HEK293T (cell line): ENCODE results near the gene TBPL1.

ENCODE experiments used
- CTCF ChIA-PET: fragments of 350-600 bp; formaldehyde crosslinking; extraction: SDS; loops from one replicate; lab custom pipeline; 2021; ENCODE audit warnings: antibody characterized with exemption, inconsistent platforms; lab: Yijun Ruan, JAX
- POLR2A ChIA-PET: fragments of 350-600 bp; formaldehyde crosslinking; extraction: SDS; loops from one replicate; lab custom pipeline; 2020; ENCODE audit warnings: antibody characterized with exemption, inconsistent platforms; lab: Yijun Ruan, JAX
- DNase-seq: peaks from one replicate; pipeline ENCODE4 v3.0.0; 2012; ENCODE audit warnings: mixed read lengths; ENCODE audit errors: extremely low spot score
- ARNT ChIP-seq: fragments of 450-650 bp; IDR thresholded peaks from 2 replicates; pipeline ENCODE4 v1.6.1; 2017; ENCODE audit warnings: mild to moderate bottlenecking
- BHLHE40 ChIP-seq: fragments of 450-650 bp; IDR thresholded peaks from 2 replicates; pipeline ENCODE4 v1.6.1; 2016; ENCODE audit warnings: mild to moderate bottlenecking, moderate library complexity, borderline replicate concordance
- CTBP1 ChIP-seq: fragments of 450-650 bp; IDR thresholded peaks from 2 replicates; pipeline ENCODE4 v1.6.1; 2016; ENCODE audit warnings: borderline replicate concordance
- ELF4 ChIP-seq: fragments of 450-650 bp; IDR thresholded peaks from 2 replicates; pipeline ENCODE4 v1.6.1; 2017; ENCODE audit warnings: antibody characterized with exemption
- FOXA1 ChIP-seq: fragments of 450-650 bp; IDR thresholded peaks from 2 replicates; pipeline ENCODE4 v1.6.1; 2016; ENCODE audit warnings: mild to moderate bottlenecking
- FOXK2 ChIP-seq: fragments of 450-650 bp; IDR thresholded peaks from 2 replicates; pipeline ENCODE4 v1.6.1; 2016; ENCODE audit warnings: mild to moderate bottlenecking
- FOXM1 ChIP-seq: fragments of 450-650 bp; IDR thresholded peaks from 2 replicates; pipeline ENCODE4 v1.6.1; 2017; ENCODE audit warnings: mild to moderate bottlenecking, borderline replicate concordance
- HDGF ChIP-seq: fragments of 450-650 bp; IDR thresholded peaks from 2 replicates; pipeline ENCODE4 v1.6.1; 2017; ENCODE audit warnings: antibody characterized with exemption, borderline replicate concordance
- L3MBTL2 ChIP-seq: fragments of 450-650 bp; conservative IDR thresholded peaks from 2 replicates; pipeline ENCODE4 v1.6.1; 2016; ENCODE audit warnings: mild to moderate bottlenecking
- LEF1 ChIP-seq: fragments of 450-650 bp; IDR thresholded peaks from 2 replicates; pipeline ENCODE4 v1.6.1; 2017; ENCODE audit warnings: mild to moderate bottlenecking, borderline replicate concordance
- NFRKB ChIP-seq: fragments of 450-650 bp; IDR thresholded peaks from 2 replicates; pipeline ENCODE4 v1.6.1; 2016; ENCODE audit warnings: mild to moderate bottlenecking, moderate library complexity
- SP1 ChIP-seq: fragments of 450-650 bp; IDR thresholded peaks from 2 replicates; pipeline ENCODE4 v1.6.1; 2017
- SUZ12 ChIP-seq: fragments of 450-650 bp; IDR thresholded peaks from 2 replicates; pipeline ENCODE4 v1.6.1; 2016; ENCODE audit warnings: mild to moderate bottlenecking
- TARDBP ChIP-seq: fragments of 450-650 bp; IDR thresholded peaks from 2 replicates; pipeline ENCODE4 v1.6.1; 2016
- ZNF384 ChIP-seq: fragments of 450-650 bp; IDR thresholded peaks from 2 replicates; pipeline ENCODE4 v1.6.1; 2016
- TF ChIP-seq, protein P1 (sequence below): fragments of 450-650 bp; IDR thresholded peaks from 2 replicates; pipeline ENCODE4 v1.6.1; 2016

The TBPL1 gene

GRCh38 chr6:133947302-133947900 is 5.6 kb upstream of the TBPL1 start:
- DNase-seq, result no peak
- ChIA-PET CTCF (no interaction called here), POLR2A (no interaction called here)
- TF ChIP-seq FOXM1 (no peak), NFRKB (no peak), HDGF (no peak), FOXK2 (no peak), BHLHE40 (no peak), ELF4 (no peak), SUZ12 (no peak)
- TF ChIP-seq, protein P1, sequence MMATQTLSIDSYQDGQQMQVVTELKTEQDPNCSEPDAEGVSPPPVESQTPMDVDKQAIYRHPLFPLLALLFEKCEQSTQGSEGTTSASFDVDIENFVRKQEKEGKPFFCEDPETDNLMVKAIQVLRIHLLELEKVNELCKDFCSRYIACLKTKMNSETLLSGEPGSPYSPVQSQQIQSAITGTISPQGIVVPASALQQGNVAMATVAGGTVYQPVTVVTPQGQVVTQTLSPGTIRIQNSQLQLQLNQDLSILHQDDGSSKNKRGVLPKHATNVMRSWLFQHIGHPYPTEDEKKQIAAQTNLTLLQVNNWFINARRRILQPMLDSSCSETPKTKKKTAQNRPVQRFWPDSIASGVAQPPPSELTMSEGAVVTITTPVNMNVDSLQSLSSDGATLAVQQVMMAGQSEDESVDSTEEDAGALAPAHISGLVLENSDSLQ, result no peak

GRCh38 chr6:133948472-133948871 is 4.6 kb upstream of the TBPL1 start:
- ChIA-PET CTCF (interaction anchor here (1.0 kb wide), 1 partner anchor 149 kb away, joined by 4 read pairs; no protein-coding TSS in a partner anchor), POLR2A (no interaction called here)
- no peak for DNase-seq
- TF ChIP-seq LEF1, result no peak

GRCh38 chr6:133951227-133951626 is 1.8 kb upstream of the TBPL1 start:
- ChIA-PET POLR2A (interaction anchor here (1.9 kb wide), 1 partner anchor 10 kb away, joined by 5 read pairs; no protein-coding TSS in a partner anchor), CTCF (interaction anchor here (0.6 to 1.1 kb wide), 4 partner anchors 22 to 978 kb away, joined by 3 to 5 read pairs (median 4); no protein-coding TSS in a partner anchor)
- no peak for TF ChIP-seq LEF1
- TF ChIP-seq, protein P1, result no peak
- no peak for TF ChIP-seq FOXK2
- DNase-seq, result no peak

DNA sequence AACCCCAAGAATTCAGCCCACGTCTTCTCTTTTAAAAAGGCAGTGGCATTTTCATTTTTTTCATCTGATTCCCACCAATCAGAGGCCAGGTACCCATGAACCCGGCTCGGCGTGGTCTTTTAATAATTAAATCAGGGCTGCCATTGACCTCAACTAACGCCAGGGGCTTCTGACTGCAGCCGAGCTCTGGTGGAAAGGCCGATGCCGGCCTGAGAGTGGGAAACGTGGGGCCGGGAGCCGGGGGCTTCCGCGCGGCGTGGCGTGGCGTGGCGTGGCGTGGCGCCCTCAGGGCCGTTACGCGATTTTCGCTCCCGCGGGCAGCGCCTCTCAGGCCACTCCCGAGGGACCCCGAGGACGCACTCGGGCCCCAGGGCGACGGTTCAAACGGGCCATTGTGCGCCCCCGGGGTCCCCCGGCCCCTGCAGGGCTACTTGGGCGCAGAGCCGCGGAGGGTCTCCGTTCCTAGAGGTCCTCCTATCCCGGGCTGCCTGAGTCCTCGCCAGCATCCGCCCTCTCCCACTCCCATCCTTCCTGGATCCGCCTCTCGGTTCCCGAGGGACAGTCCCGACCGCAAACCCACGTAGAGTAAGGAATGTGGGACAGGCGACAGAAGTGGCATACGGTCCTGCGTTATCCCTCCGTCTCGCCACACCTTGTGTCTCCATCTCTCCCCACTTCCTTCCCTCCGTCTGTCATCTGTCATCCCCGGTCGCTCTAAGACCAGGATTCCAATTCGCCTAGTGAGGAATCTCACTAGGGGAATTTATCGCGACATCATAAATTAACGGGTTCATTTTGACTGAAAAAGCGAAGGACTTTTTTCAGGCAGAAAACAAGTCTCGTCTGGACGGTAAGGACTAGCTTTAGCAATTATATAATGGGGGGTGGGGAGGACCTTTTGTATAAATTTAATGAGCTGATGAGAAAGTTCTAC is 876 bp upstream of the TBPL1 start:
- ChIA-PET CTCF (interaction anchor here (0.6 to 1.1 kb wide), 6 partner anchors 21 to 979 kb away, joined by 3 to 5 read pairs (median 4); no protein-coding TSS in a partner anchor), POLR2A (interaction anchor here (0.7 to 2.7 kb wide), 6 partner anchors 10 to 97 kb away, joined by 3 to 10 read pairs (median 4); no protein-coding TSS in a partner anchor)
- 0 out of 2 replicates have a peak, but pooled peaks have one; percentile 7 for TF ChIP-seq ELF4
- peak; percentile 94 for TF ChIP-seq TARDBP
- no peak for TF ChIP-seq FOXA1
- TF ChIP-seq FOXK2, result no peak
- no peak for TF ChIP-seq BHLHE40
- TF ChIP-seq ARNT, result no peak
- TF ChIP-seq CTBP1, result peak; percentile 61
- TF ChIP-seq, protein P1, result peak; percentile 85
- TF ChIP-seq FOXM1, result no peak
- TF ChIP-seq SP1, result no peak
- no peak for TF ChIP-seq NFRKB
- peak; percentile 88 for TF ChIP-seq ZNF384
- no peak for TF ChIP-seq LEF1
- no peak for TF ChIP-seq HDGF
- TF ChIP-seq L3MBTL2, result peak; percentile 75
- TF ChIP-seq SUZ12, result no peak
- peak; percentile 75 for DNase-seq

- ChIA-PET CTCF (interaction anchor here (0.9 to 1.3 kb wide), 3 partner anchors 16 to 148 kb away, joined by 3 to 4 read pairs (median 4); no protein-coding TSS in a partner anchor), POLR2A (interaction anchor here (0.6 to 2.7 kb wide), 5 partner anchors 8 to 99 kb away, joined by 3 to 10 read pairs (median 7); partner anchors contain the start of gene SLC2A12)
- TF ChIP-seq FOXA1, result no peak
- no peak for TF ChIP-seq ELF4
- TF ChIP-seq SUZ12, result no peak
- no peak for TF ChIP-seq SP1
- no peak for TF ChIP-seq NFRKB
- no peak for TF ChIP-seq FOXK2
- no peak for TF ChIP-seq HDGF
- no peak for TF ChIP-seq CTBP1
- no peak for TF ChIP-seq L3MBTL2
- TF ChIP-seq TARDBP, result no peak
- TF ChIP-seq ARNT, result no peak
- TF ChIP-seq, protein P1, result no peak
- TF ChIP-seq FOXM1, result no peak
- TF ChIP-seq ZNF384, result no peak
- no peak for TF ChIP-seq LEF1
- no peak for DNase-seq
Measured at GRCh38 chr6:133953634-133954415, 801 bp downstream of the TBPL1 start.
